HG03342 (cell line): ENCODE results near the gene CLTB.

Source experiments
- ATAC-seq: cut with Tn5 transposase; IDR thresholded peaks from one replicate; pipeline ENCODE4 v1.9.1; 2021; ENCODE audit warnings: mild to moderate bottlenecking, moderate library complexity; ENCODE audit not compliant: unreplicated experiment

Gene CLTB

GRCh38 chr5:176355400-176356178 is 60.8 kb downstream of the CLTB start:
- ATAC-seq, result no peak

- no peak for ATAC-seq
Observed at GRCh38 chr5:176353533-176353932, 62.8 kb downstream of the CLTB start.

- ATAC-seq, result no peak
Observed at GRCh38 chr5:176352116-176352878, 64.0 kb downstream of the CLTB start.

GRCh38 chr5:176350416-176350815 is 65.9 kb downstream of the CLTB start:
- no peak for ATAC-seq

- ATAC-seq, result no peak
Observed at GRCh38 chr5:176342766-176343458, 73.4 kb downstream of the CLTB start.
